DND-41 (cell line): ENCODE results near the gene FBXL13.

Experiments
- CTCF ChIP-seq: IDR thresholded peaks from 2 replicates; pipeline ENCODE4 v1.5.1; 2012; ENCODE audit warnings: borderline replicate concordance, low read length, moderate library complexity, mild to moderate bottlenecking; ENCODE audit not compliant: poor library complexity, severe bottlenecking; ENCODE audit errors: extremely low read depth
- EZH2 ChIP-seq: IDR thresholded peaks from 3 replicates; pipeline ENCODE4 v1.6.1; 2012; ENCODE audit warnings: borderline replicate concordance, low read depth, mild to moderate bottlenecking, moderate library complexity, low read length, inconsistent platforms; ENCODE audit not compliant: severe bottlenecking

GRCh38 chr7:102992509-102992937 lies 82.1 kb downstream of the FBXL13 start:
- TF ChIP-seq CTCF, result no peak
- no peak for TF ChIP-seq EZH2
